NOMO-1 treated with dmso at 0.1 percent for 144 hours (cell line): ENCODE data around the gene GATA2.
A peak's percentile ranks its signal among the peaks of the same experiment; 100 is the strongest.

ENCODE experiments used
- DNase-seq: peaks from one replicate; lab custom pipeline; 2025; ENCODE audit not compliant: unreplicated experiment; lab: John Stamatoyannopoulos, UW

Gene GATA2

GRCh38 chr3:128488991-128489673, 3.9 kb downstream of the GATA2 start:
- DNase-seq: peak; percentile 88

DNA sequence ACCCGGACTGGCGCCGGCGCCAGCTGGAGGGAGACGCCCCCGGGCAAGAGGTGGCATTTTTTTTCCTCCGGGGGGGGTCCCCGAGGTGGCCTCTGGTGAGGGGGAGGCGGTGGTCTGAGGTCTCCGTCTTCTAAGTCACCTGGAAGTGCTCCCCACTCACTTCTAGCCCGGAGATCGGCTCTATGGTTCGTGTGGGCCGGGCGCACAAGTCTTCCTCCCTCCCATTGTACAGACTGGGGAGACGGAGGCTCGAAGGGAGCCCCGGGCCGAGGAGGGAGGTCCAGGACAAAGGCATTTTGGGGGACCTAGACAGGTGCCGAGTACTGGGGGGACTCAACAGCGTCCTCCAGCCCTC, 4.4 kb downstream of the GATA2 start:
- DNase-seq: peak; percentile 39

GRCh38 chr3:128487813-128488635, 5.0 kb downstream of the GATA2 start:
- peak; percentile 82 for DNase-seq

DNA sequence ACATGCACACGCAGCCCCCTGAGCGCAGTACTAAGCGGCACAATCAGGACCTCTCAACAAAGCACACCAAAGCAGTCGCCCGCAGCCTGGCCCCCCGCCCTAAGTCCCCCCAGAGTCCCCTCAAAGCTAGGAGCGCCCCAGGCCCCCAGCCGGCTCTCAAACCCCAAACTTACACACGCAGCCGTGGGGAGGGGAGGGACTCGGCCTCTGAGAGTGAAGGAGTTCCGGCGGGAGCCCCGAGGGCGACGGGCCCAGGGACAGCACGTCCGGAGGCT, 5.5 kb downstream of the GATA2 start:
- DNase-seq: no peak

- DNase-seq: no peak
Measured at GRCh38 chr3:128486681-128487537, 6.1 kb downstream of the GATA2 start.

- DNase-seq: no peak
Measured at GRCh38 chr3:128486205-128486628, 6.8 kb downstream of the GATA2 start.

- no peak for DNase-seq
Measured at GRCh38 chr3:128485282-128486204, 7.5 kb downstream of the GATA2 start.

- no peak for DNase-seq
Measured at GRCh38 chr3:128484404-128485281, 8.4 kb downstream of the GATA2 start.

DNA sequence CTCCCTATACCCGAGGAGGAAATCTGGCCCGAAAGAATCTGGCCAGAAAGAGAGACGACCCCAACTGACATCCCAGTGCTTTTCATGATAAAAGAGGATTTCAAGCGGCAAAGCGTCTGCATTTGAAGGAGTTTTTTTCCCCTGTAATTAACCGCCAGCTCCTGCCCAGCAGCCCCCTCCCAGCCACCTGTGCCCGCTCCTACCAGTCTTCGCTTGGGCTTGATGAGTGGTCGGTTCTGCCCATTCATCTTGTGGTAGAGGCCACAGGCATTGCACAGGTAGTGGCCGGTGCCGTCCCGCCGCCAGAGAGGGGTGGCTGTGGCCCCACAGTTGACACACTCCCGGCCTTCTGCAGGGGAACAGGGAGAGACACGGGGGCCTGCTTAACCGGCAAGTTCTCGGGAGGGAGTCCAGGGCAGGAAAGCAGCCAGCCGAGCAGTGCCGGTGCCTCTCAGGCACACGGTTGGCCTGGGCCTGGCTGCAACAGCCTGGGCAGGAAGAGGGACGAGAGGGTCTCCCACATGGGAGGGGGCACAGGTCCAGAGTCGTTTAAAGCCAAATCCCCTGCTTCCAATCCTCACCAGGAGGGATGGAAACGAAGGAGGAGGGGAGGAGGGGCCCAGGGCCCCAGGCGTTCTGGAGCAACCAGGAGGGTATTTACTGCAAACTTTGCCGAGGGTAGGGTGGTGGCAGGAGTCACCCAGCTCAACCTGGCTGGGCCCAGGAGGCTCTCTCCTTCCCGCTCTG, 9.2 kb downstream of the GATA2 start:
- no peak for DNase-seq

- DNase-seq: no peak
Measured at GRCh38 chr3:128482666-128483656, 10.0 kb downstream of the GATA2 start.

GRCh38 chr3:128482175-128482574, 10.8 kb downstream of the GATA2 start:
- no peak for DNase-seq

- DNase-seq: no peak
Measured at GRCh38 chr3:128481438-128481942, 11.5 kb downstream of the GATA2 start.

GRCh38 chr3:128480717-128481437, 12.1 kb downstream of the GATA2 start:
- DNase-seq: no peak

DNA sequence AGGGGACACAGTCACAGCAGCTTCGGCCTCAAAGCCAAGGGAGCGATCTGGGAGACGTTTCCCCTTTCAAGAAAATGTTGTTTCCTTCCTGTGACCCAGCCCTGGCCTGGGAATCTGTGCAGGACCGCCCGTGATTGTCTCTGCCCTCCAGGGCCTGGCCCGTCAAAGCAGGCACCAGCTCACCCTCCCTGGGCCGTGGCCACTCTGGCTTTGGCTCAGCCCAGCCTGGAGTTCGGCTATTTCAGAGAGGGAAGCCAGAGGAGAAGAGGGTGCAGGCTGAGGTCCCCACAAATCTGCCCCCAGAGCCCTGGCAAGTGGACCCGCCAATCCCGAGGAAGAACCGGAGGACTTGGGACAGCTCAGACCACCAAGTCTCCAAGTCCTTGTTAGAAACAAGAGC, 12.7 kb downstream of the GATA2 start:
- no peak for DNase-seq

DNA sequence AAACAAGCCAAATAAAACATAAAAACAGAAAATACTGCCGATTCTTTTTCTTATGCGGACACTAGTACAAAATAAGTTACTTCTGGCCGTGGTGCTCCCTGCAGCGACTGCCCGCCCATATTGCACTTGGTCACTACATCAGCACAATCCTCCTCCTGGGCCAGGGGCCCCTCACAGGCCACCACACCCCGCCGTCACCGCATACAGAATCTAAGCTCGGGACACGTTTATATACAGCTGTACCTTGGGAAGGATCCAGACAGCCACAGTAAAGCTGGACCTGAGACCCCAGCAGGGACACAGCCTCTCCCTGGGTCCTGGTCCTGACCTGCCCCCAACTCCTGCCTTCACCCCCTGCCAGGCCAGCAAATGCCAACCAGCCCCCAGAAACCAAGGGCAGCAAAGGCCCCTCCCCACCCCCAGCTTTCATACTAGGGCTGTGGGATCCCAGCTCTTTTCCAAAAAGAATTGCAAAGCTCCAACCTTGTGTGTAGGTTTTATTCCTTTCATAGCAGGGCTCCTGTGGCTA, 13.4 kb downstream of the GATA2 start:
- no peak for DNase-seq

DNA sequence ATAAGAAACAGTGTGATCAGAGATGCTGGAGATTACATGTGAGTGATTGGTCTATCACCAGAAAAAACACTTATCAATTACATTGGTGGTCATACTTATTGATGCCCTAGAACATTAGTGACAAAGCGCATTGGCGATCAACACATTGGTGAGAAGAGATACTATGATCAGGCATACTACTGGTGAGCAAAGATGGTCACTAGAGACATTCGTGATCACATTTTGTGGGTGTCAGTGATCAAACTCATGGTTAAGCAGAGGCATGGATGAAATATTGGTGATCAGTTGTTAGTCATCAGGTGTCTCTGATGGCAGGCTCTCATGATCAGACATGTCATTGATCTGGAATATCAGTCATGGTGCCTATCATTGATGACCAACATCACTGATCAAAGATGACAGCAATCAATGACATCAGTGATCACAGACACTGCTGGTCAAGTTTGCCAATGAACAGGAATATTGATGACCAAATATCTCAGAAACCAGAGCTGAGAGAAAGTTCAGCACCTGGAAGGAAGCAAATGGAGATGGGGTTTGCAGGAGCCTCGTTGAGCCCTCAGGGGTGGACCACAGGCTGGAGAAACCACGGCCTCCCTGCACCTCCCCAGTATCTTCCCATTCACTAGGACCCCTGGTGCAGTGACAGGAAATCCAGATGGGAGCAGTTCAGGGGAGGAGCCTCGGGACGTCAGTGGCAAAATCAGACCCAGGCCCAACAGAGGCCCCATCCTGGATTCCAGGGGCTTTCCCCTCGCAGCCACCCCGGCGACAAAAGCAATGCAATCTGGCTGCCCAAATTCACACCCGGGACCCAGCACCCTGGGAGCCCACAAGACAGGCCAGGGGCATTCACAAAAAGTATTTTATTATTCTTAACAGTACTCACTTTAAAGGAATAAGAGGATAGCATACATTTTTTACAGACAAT, 14.2 kb downstream of the GATA2 start:
- DNase-seq: no peak
